ENCODE data around the gene BICDL2. TPM values are rescaled to one million over a fixed set of nuclear protein-coding genes. Genes with fewer than 3 reads are reported as not detected.

BICDL2 gene
- total and polyA plus RNA-seq, 2 donors, result 0.38 to 6.0 TPM

DNA sequence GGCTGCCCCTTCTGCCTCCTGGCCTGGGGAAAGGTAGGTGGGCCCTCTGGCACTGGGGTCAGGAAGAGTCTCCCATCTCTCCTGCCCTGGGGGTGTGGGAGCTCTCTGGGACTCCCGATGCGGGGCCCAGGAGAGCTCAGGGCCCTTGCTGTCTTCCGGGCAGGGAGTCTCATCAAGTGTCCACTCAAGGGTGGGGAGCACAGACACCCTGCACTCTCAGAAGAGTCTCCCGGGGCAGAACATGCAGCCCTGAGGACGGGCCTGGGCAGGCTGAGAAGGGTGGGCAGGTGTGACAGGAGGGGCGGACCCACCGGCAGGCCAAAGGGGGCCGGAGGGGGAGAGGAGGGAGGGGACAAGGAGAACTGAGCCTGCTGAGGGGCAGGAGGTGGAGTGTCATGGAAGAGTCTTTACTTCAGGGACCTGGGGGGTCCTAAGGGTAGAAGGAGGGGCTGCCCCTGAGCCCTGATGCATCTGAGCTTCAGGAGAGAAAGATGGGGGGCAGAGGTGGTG, 48.1 kb downstream of the BICDL2 start:
- H3K4me1 ChIP-seq (ENCODE audit: control insufficient read depth in 2 of 2, insufficient read depth in 2 of 2, low read length in 2 of 2), result peaks cover 0 to 28% of the 10 kb centered on the region in 2 donors
- no peaks in the 10 kb centered on the region for H3K9me3 ChIP-seq (ENCODE audit: control insufficient read depth in 2 of 2, insufficient read depth in 1 of 2, low read length in 1 of 2)
- no peaks in the 10 kb centered on the region for H3K36me3 ChIP-seq (ENCODE audit: control insufficient read depth in 2 of 2, insufficient read depth in 2 of 2, low read length in 1 of 2)
- peak overlapping the region; percentile 9 to 29 for H3K27ac ChIP-seq (ENCODE audit: low read depth in 1 of 2, low read length in 1 of 2)
- H3K4me3 ChIP-seq (ENCODE audit: low read length in 2 of 2), result no peak overlapping the region
- 89% methylated on average over 8 of the region's 8 CpGs for WGBS
- peaks cover 9 to 55% of the 10 kb centered on the region in 2 donors for H3K27me3 ChIP-seq (ENCODE audit: control insufficient read depth in 2 of 2, insufficient read depth in 1 of 2, low read length in 1 of 2)
- DNase-seq (ENCODE audit: low read depth in 6 of 9, low spot score in 9 of 9), result no peak

DNA sequence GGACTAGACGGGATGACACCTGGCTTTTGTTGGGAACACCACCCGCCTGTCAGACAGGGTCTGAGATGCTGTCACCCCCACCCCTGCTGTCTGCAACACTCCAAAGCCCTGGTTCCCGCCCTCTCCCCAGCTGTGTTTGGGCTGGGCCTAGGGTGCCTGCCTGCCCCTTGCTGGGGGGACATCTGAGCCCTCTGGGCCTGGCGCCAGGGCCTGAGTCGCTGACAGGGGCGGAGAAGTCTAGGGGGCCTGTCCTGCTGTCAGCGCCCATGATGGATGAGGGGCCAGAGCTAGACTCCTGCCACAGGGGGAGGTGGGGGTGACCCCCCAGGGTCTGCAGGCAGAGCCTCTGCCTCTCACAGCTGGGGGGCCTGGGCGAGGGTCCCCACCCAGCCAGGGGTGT, 48.9 kb downstream of the BICDL2 start:
- DNase-seq (ENCODE audit: low read depth in 6 of 9, low spot score in 9 of 9), result no peak
- H3K27ac ChIP-seq (ENCODE audit: low read depth in 1 of 2, low read length in 1 of 2), result no peak overlapping the region
- no peak overlapping the region for H3K4me3 ChIP-seq (ENCODE audit: low read length in 2 of 2)
- no peaks in the 10 kb centered on the region for H3K9me3 ChIP-seq (ENCODE audit: control insufficient read depth in 2 of 2, insufficient read depth in 1 of 2, low read length in 1 of 2)
- H3K36me3 ChIP-seq (ENCODE audit: control insufficient read depth in 2 of 2, insufficient read depth in 2 of 2, low read length in 1 of 2), result no peaks in the 10 kb centered on the region
- 88% methylated on average over 8 of the region's 8 CpGs for WGBS
- H3K27me3 ChIP-seq (ENCODE audit: control insufficient read depth in 2 of 2, insufficient read depth in 1 of 2, low read length in 1 of 2), result peaks cover 9 to 58% of the 10 kb centered on the region in 2 donors
- H3K4me1 ChIP-seq (ENCODE audit: control insufficient read depth in 2 of 2, insufficient read depth in 2 of 2, low read length in 2 of 2), result peaks cover 0 to 31% of the 10 kb centered on the region in 2 donors

DNA sequence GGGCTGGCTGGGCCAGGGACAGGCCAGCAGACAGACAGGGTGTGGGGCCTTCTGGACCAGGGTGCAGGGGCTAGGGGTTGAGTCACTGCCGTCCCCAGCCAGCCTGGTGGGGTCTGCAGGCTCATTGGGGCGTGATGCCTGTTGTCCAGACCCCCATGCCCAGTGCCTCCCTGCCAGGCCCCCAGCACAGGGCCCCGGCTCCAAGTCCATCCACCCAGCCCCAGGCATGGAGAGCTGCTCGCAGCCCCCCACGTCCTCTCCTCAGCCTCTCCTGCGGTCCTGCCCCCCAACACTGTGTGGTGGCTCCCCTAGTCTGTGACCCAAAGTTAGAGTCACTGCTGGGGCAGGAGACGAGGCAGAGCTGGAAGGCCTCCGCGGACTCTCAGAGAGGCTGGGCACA, 49.5 kb downstream of the BICDL2 start:
- peaks cover 0 to 31% of the 10 kb centered on the region in 2 donors for H3K4me1 ChIP-seq (ENCODE audit: control insufficient read depth in 2 of 2, insufficient read depth in 2 of 2, low read length in 2 of 2)
- no peaks in the 10 kb centered on the region for H3K36me3 ChIP-seq (ENCODE audit: control insufficient read depth in 2 of 2, insufficient read depth in 2 of 2, low read length in 1 of 2)
- WGBS, result 95% methylated on average over 9 of the region's 9 CpGs
- H3K9me3 ChIP-seq (ENCODE audit: control insufficient read depth in 2 of 2, insufficient read depth in 1 of 2, low read length in 1 of 2), result no peaks in the 10 kb centered on the region
- no peak for DNase-seq (ENCODE audit: low read depth in 6 of 9, low spot score in 9 of 9)
- peaks cover 9 to 56% of the 10 kb centered on the region in 2 donors for H3K27me3 ChIP-seq (ENCODE audit: control insufficient read depth in 2 of 2, insufficient read depth in 1 of 2, low read length in 1 of 2)
- H3K4me3 ChIP-seq (ENCODE audit: low read length in 2 of 2), result no peak overlapping the region
- H3K27ac ChIP-seq (ENCODE audit: low read depth in 1 of 2, low read length in 1 of 2), result no peak overlapping the region

DNA sequence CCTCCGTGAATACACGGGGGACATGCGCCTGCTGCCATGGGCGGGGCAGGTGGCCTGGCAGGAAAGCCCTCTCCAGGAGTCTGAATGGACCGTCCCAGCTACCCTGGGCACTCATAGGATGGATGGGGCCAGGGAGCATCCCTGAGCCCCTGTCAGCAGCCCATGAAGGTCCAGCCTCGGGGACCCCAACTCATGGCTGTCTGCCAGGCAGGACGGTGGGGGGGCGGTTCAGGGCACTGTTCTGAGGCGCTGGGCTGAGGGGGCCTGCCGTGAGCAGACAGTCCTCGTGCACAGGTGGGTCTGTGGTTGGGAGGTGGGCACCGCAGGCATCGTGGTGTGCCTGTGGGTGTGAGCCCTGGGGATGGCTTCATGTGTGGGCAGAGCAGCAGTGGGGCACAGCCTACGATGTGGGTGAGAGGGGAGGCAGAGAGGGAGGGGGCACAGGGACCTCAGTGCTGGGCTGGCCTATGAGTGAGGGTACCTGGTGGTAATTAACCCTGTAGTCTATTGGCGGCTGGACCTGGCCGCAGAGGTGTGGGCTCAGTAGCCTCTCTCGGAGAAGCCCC, 50.0 kb downstream of the BICDL2 start:
- Histone ChIP-seq H3K36me3 (ENCODE audit: control insufficient read depth in 2 of 2, insufficient read depth in 2 of 2, low read length in 1 of 2) (no peaks in the 10 kb centered on the region), H3K27ac (ENCODE audit: low read depth in 1 of 2, low read length in 1 of 2) (no peak overlapping the region), H3K4me3 (ENCODE audit: low read length in 2 of 2) (no peak overlapping the region), H3K4me1 (ENCODE audit: control insufficient read depth in 2 of 2, insufficient read depth in 2 of 2, low read length in 2 of 2) (peaks cover 0 to 34% of the 10 kb centered on the region in 2 donors), H3K27me3 (ENCODE audit: control insufficient read depth in 2 of 2, insufficient read depth in 1 of 2, low read length in 1 of 2) (peaks cover 9 to 58% of the 10 kb centered on the region in 2 donors), H3K9me3 (ENCODE audit: control insufficient read depth in 2 of 2, insufficient read depth in 1 of 2, low read length in 1 of 2) (no peaks in the 10 kb centered on the region)
- DNase-seq (ENCODE audit: low read depth in 6 of 9, low spot score in 9 of 9), result no peak
- 73% methylated on average over 17 of the region's 17 CpGs for WGBS

DNA sequence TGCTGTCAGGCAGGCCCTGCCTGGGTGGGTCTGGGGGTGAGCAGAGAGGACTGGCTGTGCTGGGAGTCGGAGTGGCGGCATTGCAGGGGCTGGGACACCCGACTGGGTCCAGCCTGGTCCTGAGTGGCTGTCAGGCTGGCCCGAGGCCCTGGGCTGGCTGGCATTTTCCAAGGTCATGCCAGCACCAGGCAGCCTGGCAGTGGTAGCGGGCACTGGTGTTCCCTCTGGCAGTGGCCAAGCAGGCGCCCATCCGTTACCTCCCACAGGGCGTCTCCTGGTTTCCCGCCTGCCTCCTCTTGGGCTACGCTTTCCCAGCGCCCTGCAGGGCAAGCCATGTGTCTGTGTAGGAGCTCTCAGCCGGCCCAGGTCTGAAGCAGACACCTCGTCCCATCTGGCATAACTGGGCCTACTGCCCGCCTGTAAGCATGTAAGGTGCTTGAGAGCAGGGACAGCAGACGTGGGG, 50.8 kb downstream of the BICDL2 start:
- H3K36me3 ChIP-seq (ENCODE audit: control insufficient read depth in 2 of 2, insufficient read depth in 2 of 2, low read length in 1 of 2), result no peaks in the 10 kb centered on the region
- H3K4me1 ChIP-seq (ENCODE audit: control insufficient read depth in 2 of 2, insufficient read depth in 2 of 2, low read length in 2 of 2), result peaks cover under 1 to 40% of the 10 kb centered on the region in 2 donors
- no peaks in the 10 kb centered on the region for H3K9me3 ChIP-seq (ENCODE audit: control insufficient read depth in 2 of 2, insufficient read depth in 1 of 2, low read length in 1 of 2)
- H3K27ac ChIP-seq (ENCODE audit: low read depth in 1 of 2, low read length in 1 of 2), result peak overlapping the region in 1 of 2 donors; percentile 10
- WGBS, result 96% methylated on average over 15 of the region's 15 CpGs
- no peak for DNase-seq (ENCODE audit: low read depth in 6 of 9, low spot score in 9 of 9)
- peaks cover 9 to 56% of the 10 kb centered on the region in 2 donors for H3K27me3 ChIP-seq (ENCODE audit: control insufficient read depth in 2 of 2, insufficient read depth in 1 of 2, low read length in 1 of 2)
- H3K4me3 ChIP-seq (ENCODE audit: low read length in 2 of 2), result no peak overlapping the region

DNA sequence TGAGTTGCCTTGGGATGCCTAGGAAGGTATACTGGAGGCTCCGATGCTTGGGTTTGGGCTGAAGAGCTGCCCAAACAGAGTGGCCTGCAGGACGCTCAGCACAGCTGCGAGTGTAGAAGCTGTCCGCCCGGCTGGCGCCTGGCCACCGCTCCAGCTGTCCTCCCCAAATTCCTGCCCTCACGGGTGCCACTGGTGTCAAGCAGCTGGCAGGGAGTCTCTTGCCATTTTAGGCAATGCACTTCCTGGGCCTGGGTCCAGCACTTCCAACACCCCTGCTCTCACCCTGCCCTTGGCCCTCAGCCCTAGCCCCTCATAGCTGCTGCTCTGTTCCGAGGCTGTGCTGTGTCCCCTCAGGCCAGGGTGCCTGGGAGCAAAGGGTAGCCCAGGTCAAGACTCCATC, 51.3 kb downstream of the BICDL2 start:
- Histone ChIP-seq H3K9me3 (ENCODE audit: control insufficient read depth in 2 of 2, insufficient read depth in 1 of 2, low read length in 1 of 2) (no peaks in the 10 kb centered on the region), H3K27me3 (ENCODE audit: control insufficient read depth in 2 of 2, insufficient read depth in 1 of 2, low read length in 1 of 2) (peaks cover 9 to 51% of the 10 kb centered on the region in 2 donors), H3K4me1 (ENCODE audit: control insufficient read depth in 2 of 2, insufficient read depth in 2 of 2, low read length in 2 of 2) (peaks cover 2 to 41% of the 10 kb centered on the region in 2 donors), H3K27ac (ENCODE audit: low read depth in 1 of 2, low read length in 1 of 2) (no peak overlapping the region), H3K4me3 (ENCODE audit: low read length in 2 of 2) (no peak overlapping the region), H3K36me3 (ENCODE audit: control insufficient read depth in 2 of 2, insufficient read depth in 2 of 2, low read length in 1 of 2) (no peaks in the 10 kb centered on the region)
- DNase-seq (ENCODE audit: low read depth in 6 of 9, low spot score in 9 of 9), result no peak
- WGBS, result 97% methylated on average over 9 of the region's 9 CpGs

DNA sequence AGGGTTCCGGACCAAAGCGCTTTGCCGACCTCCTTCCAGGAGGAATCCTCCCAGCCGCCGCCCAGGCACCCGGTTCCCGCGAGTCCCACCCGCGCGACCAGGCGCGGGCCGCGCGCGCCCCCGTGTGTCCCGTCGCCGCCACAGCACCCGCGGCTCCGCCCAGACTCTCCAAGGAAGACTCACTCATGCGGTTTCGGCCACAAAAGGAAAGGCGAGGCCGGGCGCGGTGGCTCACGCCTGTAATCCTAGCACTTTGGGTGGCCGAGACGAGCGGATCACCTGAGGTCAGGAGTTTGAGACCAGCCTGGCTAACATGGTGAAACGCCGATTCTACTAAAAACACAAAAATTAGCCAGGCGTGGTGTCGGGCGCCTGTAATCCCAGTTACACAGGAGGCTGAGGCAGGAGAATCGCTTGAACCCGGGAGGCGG, 53.0 kb downstream of the BICDL2 start:
- H3K27me3 ChIP-seq (ENCODE audit: control insufficient read depth in 2 of 2, insufficient read depth in 1 of 2, low read length in 1 of 2), result peaks cover 6 to 38% of the 10 kb centered on the region in 2 donors
- peak in 3 of 9 donors; percentile 65 to 78 (median 76) for DNase-seq (ENCODE audit: low read depth in 6 of 9, low spot score in 9 of 9)
- no peaks in the 10 kb centered on the region for H3K9me3 ChIP-seq (ENCODE audit: control insufficient read depth in 2 of 2, insufficient read depth in 1 of 2, low read length in 1 of 2)
- no peak overlapping the region for H3K27ac ChIP-seq (ENCODE audit: low read depth in 1 of 2, low read length in 1 of 2)
- H3K4me3 ChIP-seq (ENCODE audit: low read length in 2 of 2), result no peak overlapping the region
- H3K4me1 ChIP-seq (ENCODE audit: control insufficient read depth in 2 of 2, insufficient read depth in 2 of 2, low read length in 2 of 2), result peaks cover 7 to 36% of the 10 kb centered on the region in 2 donors
- 11% methylated on average over 42 of the region's 42 CpGs for WGBS
- no peaks in the 10 kb centered on the region for H3K36me3 ChIP-seq (ENCODE audit: control insufficient read depth in 2 of 2, insufficient read depth in 2 of 2, low read length in 1 of 2)

DNA sequence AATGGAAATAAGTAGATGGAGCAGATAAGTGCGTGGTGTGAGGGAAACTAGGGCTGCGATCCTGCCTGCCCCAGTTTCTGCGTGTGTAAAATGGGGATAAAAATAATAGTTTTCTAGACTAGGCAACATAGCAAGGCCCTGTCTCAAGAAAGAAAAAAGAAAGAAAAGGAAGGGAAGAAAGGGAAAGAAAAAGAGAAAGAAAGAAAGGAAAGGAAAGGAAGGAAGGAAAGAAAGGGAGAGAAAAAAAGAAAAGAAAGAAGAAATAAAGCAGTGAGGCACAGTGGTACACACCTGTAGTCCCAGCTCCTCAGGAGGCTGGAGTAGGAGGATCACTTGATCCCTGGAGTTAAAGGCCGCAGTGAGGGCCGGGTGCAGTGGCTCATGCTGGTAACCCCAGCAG, 54.3 kb downstream of the BICDL2 start:
- no peak for DNase-seq (ENCODE audit: low read depth in 6 of 9, low spot score in 9 of 9)
- Histone ChIP-seq H3K27me3 (ENCODE audit: control insufficient read depth in 2 of 2, insufficient read depth in 1 of 2, low read length in 1 of 2) (peaks cover 3 to 32% of the 10 kb centered on the region in 2 donors), H3K27ac (ENCODE audit: low read depth in 1 of 2, low read length in 1 of 2) (no peak overlapping the region), H3K9me3 (ENCODE audit: control insufficient read depth in 2 of 2, insufficient read depth in 1 of 2, low read length in 1 of 2) (peaks cover 0 to 4% of the 10 kb centered on the region in 2 donors), H3K4me1 (ENCODE audit: control insufficient read depth in 2 of 2, insufficient read depth in 2 of 2, low read length in 2 of 2) (peaks cover 7 to 39% of the 10 kb centered on the region in 2 donors), H3K36me3 (ENCODE audit: control insufficient read depth in 2 of 2, insufficient read depth in 2 of 2, low read length in 1 of 2) (peaks cover 3 to 9% of the 10 kb centered on the region in 2 donors), H3K4me3 (ENCODE audit: low read length in 2 of 2) (no peak overlapping the region)
- WGBS, result 97% methylated on average over 5 of the region's 5 CpGs

DNA sequence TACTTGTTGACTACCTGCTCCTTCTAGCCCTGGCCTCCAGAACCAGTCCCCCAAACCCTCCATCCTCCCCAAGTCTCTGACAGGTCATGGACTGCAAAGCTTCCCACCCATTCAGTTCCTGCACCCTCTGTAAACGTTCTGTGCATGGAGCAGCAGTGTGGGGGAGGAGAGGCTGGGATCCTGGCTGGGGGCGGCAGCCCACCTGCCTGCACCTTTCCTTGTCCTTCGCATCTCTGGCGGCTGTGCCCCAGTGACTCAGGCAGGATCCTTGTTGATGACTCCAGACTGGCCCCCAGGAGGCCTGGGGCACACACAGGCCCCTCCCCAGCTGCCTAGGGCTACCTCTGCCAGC, 54.9 kb downstream of the BICDL2 start:
- peaks cover 8 to 14% of the 10 kb centered on the region in 2 donors for H3K36me3 ChIP-seq (ENCODE audit: control insufficient read depth in 2 of 2, insufficient read depth in 2 of 2, low read length in 1 of 2)
- H3K4me1 ChIP-seq (ENCODE audit: control insufficient read depth in 2 of 2, insufficient read depth in 2 of 2, low read length in 2 of 2), result peaks cover 7 to 34% of the 10 kb centered on the region in 2 donors
- DNase-seq (ENCODE audit: low read depth in 6 of 9, low spot score in 9 of 9), result no peak
- peaks cover 0 to 4% of the 10 kb centered on the region in 2 donors for H3K9me3 ChIP-seq (ENCODE audit: control insufficient read depth in 2 of 2, insufficient read depth in 1 of 2, low read length in 1 of 2)
- 88% methylated on average over 4 of the region's 4 CpGs for WGBS
- no peak overlapping the region for H3K27ac ChIP-seq (ENCODE audit: low read depth in 1 of 2, low read length in 1 of 2)
- no peak overlapping the region for H3K4me3 ChIP-seq (ENCODE audit: low read length in 2 of 2)
- peaks cover 3 to 30% of the 10 kb centered on the region in 2 donors for H3K27me3 ChIP-seq (ENCODE audit: control insufficient read depth in 2 of 2, insufficient read depth in 1 of 2, low read length in 1 of 2)
